ENCODE results near the gene KCP. TPM values are rescaled to one million over a fixed set of nuclear protein-coding genes. Genes with fewer than 3 reads are reported as not detected.
"Not testable (repeated sequence)": the region's sequence is repeated elsewhere in the genome, so short reads cannot be mapped to it uniquely, and the experiment has no call there.

KCP gene
- total RNA-seq, 1 donor from 2014 or later = 1.3 TPM

DNA sequence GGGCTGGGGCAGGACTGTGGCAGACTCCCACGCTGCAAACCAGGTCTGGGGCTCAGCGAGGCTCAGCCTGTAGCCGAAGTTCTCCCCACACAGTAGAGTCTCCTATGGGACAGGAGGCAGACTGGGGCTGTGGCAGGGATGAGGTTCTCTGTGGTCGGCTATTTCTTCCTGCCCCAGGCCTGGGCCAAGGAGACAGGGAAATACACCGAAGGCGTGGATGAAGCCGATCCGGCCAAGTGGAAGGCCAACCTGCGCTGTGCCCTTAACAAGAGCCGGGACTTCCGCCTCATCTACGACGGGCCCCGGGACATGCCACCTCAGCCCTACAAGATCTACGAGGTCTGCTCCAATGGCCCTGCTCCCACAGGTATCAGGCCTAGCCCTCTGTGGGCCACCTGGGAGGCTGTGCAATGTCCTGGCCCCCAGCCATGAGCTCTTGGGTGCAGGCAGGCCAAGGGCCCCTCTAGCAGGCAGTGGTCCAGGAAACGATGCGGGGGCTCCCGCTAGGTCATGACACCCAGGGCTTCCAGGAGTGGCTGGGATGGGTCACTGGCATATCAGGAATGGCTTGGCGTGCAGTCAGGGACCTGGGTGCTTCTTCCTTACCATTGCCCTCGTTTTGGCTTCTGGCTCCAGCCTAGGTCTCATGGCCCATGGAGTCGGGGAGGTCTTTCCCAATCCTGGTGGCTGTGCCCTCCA is 35.3 kb upstream of the KCP start:
- Histone ChIP-seq H3K27me3 (no peaks in the 10 kb centered on the region), H3K27ac (no peak overlapping the region), H3K36me3 (peaks cover 4% of the 10 kb centered on the region), H3K4me1 (no peaks in the 10 kb centered on the region), H3K4me3 (no peak overlapping the region), H3K9me3 (no peaks in the 10 kb centered on the region)
- DNase-seq = peak; percentile 55
- no peak for ATAC-seq
- intact Hi-C loops (cut with DNase I) = no loop called here
- TF ChIP-seq CTCF (IDR thresholded peaks at IDR 0.05) = no peak

DNA sequence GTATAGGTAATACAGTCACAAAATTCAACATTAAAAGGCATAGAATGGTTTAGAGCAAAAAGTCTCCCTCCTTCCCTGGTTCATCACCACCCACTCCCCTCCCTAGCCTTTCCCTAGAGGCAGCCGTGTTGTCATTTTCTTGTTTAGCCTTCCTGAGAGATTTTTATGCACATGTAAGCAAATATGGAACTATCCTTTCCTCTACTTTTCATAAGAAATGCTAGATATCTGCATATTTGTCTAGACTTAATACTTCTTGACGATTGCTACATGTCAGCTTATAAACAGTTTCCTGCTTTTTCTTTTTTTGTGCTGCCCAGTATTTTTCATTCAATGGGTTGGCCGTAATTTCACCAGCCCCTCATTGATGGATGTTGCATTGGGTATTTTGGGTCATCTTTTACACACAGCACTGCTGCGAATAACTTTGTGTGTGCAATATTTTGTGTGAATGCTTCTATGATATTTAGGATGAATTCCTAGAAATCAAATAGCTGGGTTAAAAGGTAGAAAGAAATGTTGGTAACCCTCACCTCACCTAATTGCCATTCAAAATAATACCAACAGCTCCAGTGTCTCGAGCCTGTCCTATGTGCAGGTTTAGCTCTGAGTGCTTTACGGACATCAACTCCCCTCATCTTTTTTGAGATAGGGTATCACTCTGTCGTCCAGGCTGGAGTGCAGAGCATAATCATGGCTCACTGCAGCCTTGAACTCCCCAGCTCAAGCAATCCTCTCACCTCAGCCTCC is 34.2 kb upstream of the KCP start:
- no peaks in the 10 kb centered on the region for H3K27me3 ChIP-seq
- H3K9me3 ChIP-seq = no peaks in the 10 kb centered on the region
- DNase-seq = no peak
- H3K4me3 ChIP-seq = no peak overlapping the region
- intact Hi-C loops (cut with DNase I) = no loop called here
- no peaks in the 10 kb centered on the region for H3K4me1 ChIP-seq
- ATAC-seq = no peak
- no peak for TF ChIP-seq CTCF (IDR thresholded peaks at IDR 0.05)
- H3K36me3 ChIP-seq = peaks cover 4% of the 10 kb centered on the region
- H3K27ac ChIP-seq = no peak overlapping the region

DNA sequence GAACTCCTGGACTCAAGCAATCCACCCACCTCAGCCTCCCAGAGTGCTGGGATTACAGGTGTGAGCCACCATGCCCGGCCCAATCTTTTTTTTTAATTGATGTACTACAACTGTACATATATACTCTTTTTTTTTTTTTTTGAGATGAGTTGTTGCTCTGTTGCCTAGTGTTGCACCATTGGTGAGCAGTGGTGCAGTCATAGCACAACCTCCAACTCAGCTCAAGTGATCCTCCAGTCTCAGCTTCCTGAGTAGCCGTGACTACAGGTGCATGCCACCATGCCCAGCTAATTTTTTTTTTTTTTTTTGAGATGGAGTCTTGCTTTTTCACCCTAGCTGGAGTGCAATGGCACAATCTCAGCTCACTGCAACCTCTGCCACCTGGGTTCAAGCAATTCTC is 32.7 kb upstream of the KCP start:
- peaks cover 10% of the 10 kb centered on the region for H3K27me3 ChIP-seq
- H3K4me1 ChIP-seq; H3K27ac ChIP-seq; DNase-seq; H3K36me3 ChIP-seq; H3K9me3 ChIP-seq; ATAC-seq; intact Hi-C loops (cut with DNase I); H3K4me3 ChIP-seq: not testable (repeated sequence)

DNA sequence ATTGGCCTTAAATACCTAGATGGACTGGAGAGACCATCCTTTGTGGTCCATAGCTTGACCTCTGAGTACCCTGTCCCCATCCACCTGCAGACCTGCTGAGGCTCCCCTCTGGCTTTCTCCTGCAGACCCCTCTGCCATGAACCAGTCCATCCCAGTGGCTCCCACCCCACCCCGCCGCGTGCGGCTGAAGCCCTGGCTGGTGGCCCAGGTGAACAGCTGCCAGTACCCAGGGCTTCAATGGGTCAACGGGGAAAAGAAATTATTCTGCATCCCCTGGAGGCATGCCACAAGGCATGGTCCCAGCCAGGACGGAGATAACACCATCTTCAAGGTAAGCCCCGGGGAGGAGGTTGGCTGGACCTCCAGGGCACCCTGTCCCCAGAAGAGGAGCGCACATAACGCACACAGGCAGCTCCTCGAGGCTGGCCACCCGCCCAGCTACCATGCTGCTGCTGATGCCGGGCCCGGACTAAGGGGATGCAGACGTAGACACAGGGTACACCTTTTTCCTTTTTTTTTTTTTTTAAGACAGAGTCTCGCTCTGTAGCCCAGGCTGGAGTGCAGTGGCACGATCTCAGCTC is 31.5 kb upstream of the KCP start:
- no peak for TF ChIP-seq CTCF (IDR thresholded peaks at IDR 0.05)
- peaks cover under 1% of the 10 kb centered on the region for H3K36me3 ChIP-seq
- H3K27me3 ChIP-seq = peaks cover 15% of the 10 kb centered on the region
- H3K9me3 ChIP-seq = no peaks in the 10 kb centered on the region
- no peak overlapping the region for H3K4me3 ChIP-seq
- ATAC-seq = no peak
- no peak overlapping the region for H3K27ac ChIP-seq
- intact Hi-C loops (cut with DNase I) = no loop called here
- no peaks in the 10 kb centered on the region for H3K4me1 ChIP-seq
- DNase-seq = peak; percentile 58

GRCh38 chr7:128941323-128941890 is 30.9 kb upstream of the KCP start:
- no peaks in the 10 kb centered on the region for H3K36me3 ChIP-seq
- no peaks in the 10 kb centered on the region for H3K4me1 ChIP-seq
- H3K27me3 ChIP-seq = peaks cover 15% of the 10 kb centered on the region
- no peaks in the 10 kb centered on the region for H3K9me3 ChIP-seq
- H3K27ac ChIP-seq = peak overlapping the region; percentile 60
- ATAC-seq (no peak), DNase-seq (no peak)
- intact Hi-C loops (cut with DNase I) = no loop called here
- TF ChIP-seq CTCF (IDR thresholded peaks at IDR 0.05) = no peak
- peak overlapping the region; percentile 60 for H3K4me3 ChIP-seq

All from upper lobe of right lung (tissue), 1 donor.